Ovary (tissue), 9 donors: ENCODE results near the gene GRM5. TPM values are rescaled to one million over a fixed set of nuclear protein-coding genes. Genes with fewer than 3 reads are reported as not detected.

ENCODE experiments used
- DNase-seq, 5 donors: peaks; one replicate each; pipeline ENCODE4 v3.0.0-alpha.2; 2019 to 2020
- H3K27ac ChIP-seq, 2 donors: fragments of 200-600 bp; one replicate each; pipeline versions ENCODE4 v1.5.1 to v1.8.0; 2019 to 2022
- H3K27me3 ChIP-seq: fragments of 200-600 bp; one replicate; pipeline ENCODE4 v1.8.0; 2022
- H3K36me3 ChIP-seq: fragments of 200-600 bp; sonication (generic); one replicate; pipeline ENCODE4 v1.5.1; 2019
- H3K4me1 ChIP-seq: one replicate; pipeline ENCODE4 v1.8.1; 2013; ENCODE audit warnings: mild to moderate bottlenecking, moderate library complexity; ENCODE audit not compliant: insufficient read depth
- H3K4me3 ChIP-seq: fragments of 200-600 bp; sonication (generic); one replicate; pipeline ENCODE4 v1.5.1; 2017
- H3K9me3 ChIP-seq, 2 donors: fragments of 200-600 bp in 1 of 2; sonication (generic) in 1 of 2; one replicate each; pipeline versions ENCODE4 v1.5.1 to v1.8.1; 2013 to 2019; ENCODE audit warnings: mild to moderate bottlenecking in 1 of 2, moderate library complexity in 1 of 2
- EP300 ChIP-seq: sonication (generic); formaldehyde crosslinking; IDR thresholded peaks from one replicate; pipeline ENCODE4 v1.6.1; 2017; ENCODE audit warnings: antibody characterized with exemption
- POLR2A ChIP-seq: fragments of 450-650 bp; IDR thresholded peaks from one replicate; pipeline ENCODE4 v1.6.1; 2017; ENCODE audit warnings: antibody characterized with exemption, mild to moderate bottlenecking, moderate library complexity
- WGBS, 3 donors: extraction: QIAGEN DNeasy Blood & Tissue Kit in 1 of 3; methylation state at CpG; one replicate each; pipeline versions ENCODE4 v1.1.5 to v1.1.7; 2013 to 2017; 5-methylcytosine and 5-hydroxymethylcytosine counted together
- intact Hi-C, 4 donors: fragments of 100-400 bp; cut with DNase I; formaldehyde crosslinking; loops; one replicate each; pipeline versions ENCODE4 v1.11.0 to v1.15.1; 2022 to 2023
- polyA plus RNA-seq, 2 donors: library from polyadenylated mRNA; stranded (reverse); fragments of 200-250 nt in 1 of 2; fragments of 350-450 nt in 1 of 2; fragmentation: Illumina TruSeq in 1 of 2; extraction: RNeasy Lipid Tissue Mini Kit (QIAGEN cat#74804) in 1 of 2; gene quantifications; one replicate each; pipeline ENCODE4 v1.2.3, GENCODE V29; 2013 to 2014
- total RNA-seq, 7 donors: library from RNA; depleted of rRNA in 2 of 7; stranded (reverse); fragments of >200 nt in 2 of 7; fragmentation: NEBNext Ultra II Directional in 3 of 7; extraction: Animal tissue kit (Norgen Biotek cat#: 25700) in 3 of 7; gene quantifications; one replicate each; pipeline versions ENCODE4 v1.1.0 to v1.2.4, GENCODE V29; 2016 to 2023
- TF ChIP-seq, protein P1 (sequence below), 3 donors: fragments of 450-650 bp in 2 of 3; fragments of 200-600 bp in 1 of 3; IDR thresholded peaks; one replicate each; pipeline versions ENCODE4 v1.5.1 to v1.8.0; 2016 to 2022; ENCODE audit warnings: antibody characterized with exemption in 3 of 3, mild to moderate bottlenecking in 1 of 3
- donor health status: DM: no; HTN: no; CAD: no; lungs with moderate emphysema.
- donor health status: DM: no; HTN: no; CAD: no.
- donor health status: Bipolar disorder and iron deficiency.
- donor health status: DM: yes; HTN: yes; CAD: no.
- donor health status: DM: no; HTN: no; CAD: no.
- donor health status: DM: yes; HTN: yes; CAD: no.

The GRM5 gene
- total and polyA plus RNA-seq, 9 donors: under 0.01 to 0.03 TPM; not detected in 7

DNA sequence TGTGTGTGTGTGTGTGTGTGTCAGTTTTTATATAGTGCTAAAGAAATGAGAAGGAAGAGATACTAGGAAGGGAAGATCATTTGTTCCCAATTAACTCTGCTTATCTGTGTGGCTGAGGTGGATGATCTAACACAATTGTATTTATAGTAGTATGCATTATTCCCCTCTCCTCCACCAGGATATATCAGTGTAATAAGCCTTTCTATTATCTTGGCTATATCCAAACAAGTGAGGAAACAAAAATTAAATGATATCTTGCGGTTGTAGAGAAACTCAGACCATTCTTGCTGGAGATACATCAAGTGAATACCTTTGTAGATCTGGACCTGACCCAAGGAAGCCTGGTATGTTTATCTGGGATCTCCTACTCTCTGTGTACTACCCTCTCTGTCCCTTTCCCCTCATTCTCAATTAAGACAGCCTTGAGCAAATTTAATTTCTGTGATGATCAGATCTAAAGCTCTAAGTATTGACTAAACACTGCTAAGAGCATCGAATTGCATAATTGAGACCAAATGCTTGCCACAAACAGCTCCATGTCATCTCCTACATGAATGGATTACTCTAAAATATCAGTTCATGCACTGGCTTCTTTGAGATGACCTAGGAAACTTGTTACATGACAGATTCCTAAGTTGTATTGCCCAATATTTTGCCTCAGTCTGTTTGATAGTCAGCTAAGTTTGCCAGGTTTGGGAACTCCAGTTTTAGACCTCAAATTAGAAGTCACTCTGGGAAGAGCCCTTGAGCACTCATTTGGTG, 543.0 kb downstream of the GRM5 start:
- H3K36me3 ChIP-seq: no peaks in the 10 kb centered on the region
- H3K4me3 ChIP-seq: no peak overlapping the region
- H3K27ac ChIP-seq: no peak overlapping the region
- no peaks in the 10 kb centered on the region for H3K4me1 ChIP-seq
- H3K9me3 ChIP-seq: no peaks in the 10 kb centered on the region
- no peaks in the 10 kb centered on the region for H3K27me3 ChIP-seq
- no peak for DNase-seq
- intact Hi-C loops: no loop called here
- no peak for TF ChIP-seq POLR2A
- TF ChIP-seq, protein P1, sequence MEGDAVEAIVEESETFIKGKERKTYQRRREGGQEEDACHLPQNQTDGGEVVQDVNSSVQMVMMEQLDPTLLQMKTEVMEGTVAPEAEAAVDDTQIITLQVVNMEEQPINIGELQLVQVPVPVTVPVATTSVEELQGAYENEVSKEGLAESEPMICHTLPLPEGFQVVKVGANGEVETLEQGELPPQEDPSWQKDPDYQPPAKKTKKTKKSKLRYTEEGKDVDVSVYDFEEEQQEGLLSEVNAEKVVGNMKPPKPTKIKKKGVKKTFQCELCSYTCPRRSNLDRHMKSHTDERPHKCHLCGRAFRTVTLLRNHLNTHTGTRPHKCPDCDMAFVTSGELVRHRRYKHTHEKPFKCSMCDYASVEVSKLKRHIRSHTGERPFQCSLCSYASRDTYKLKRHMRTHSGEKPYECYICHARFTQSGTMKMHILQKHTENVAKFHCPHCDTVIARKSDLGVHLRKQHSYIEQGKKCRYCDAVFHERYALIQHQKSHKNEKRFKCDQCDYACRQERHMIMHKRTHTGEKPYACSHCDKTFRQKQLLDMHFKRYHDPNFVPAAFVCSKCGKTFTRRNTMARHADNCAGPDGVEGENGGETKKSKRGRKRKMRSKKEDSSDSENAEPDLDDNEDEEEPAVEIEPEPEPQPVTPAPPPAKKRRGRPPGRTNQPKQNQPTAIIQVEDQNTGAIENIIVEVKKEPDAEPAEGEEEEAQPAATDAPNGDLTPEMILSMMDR (IDR thresholded peaks at IDR 0.05): no peak
- no peak for TF ChIP-seq EP300
- 61 to 81% (median 73%) methylated on average over 2 of the region's 2 CpGs for WGBS, 3 donors

DNA sequence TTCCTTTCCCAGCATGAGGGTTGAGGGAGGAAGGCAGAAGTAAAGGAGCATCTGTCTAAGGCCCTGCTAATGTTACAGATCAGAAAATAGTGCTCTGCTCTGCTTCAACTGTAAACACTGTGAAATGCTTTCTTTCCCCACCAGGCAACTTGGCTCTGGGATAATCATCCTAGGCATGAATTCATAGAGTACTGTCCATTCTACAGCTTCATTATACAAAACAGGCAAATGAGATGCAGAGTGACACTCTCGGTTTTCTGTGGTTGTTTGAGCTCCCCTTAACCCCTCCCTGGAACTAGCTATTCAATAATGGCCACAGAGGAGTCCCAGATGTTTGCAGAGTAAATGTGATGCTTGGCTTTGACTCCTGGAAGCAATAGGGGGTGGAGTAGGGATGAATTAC, 544.0 kb downstream of the GRM5 start:
- TF ChIP-seq, protein P1 (IDR thresholded peaks at IDR 0.05): no peak
- TF ChIP-seq POLR2A: no peak
- no peak for TF ChIP-seq EP300
- H3K27me3 ChIP-seq: no peaks in the 10 kb centered on the region
- no peaks in the 10 kb centered on the region for H3K4me1 ChIP-seq
- no peaks in the 10 kb centered on the region for H3K9me3 ChIP-seq
- intact Hi-C loops: no loop called here
- H3K4me3 ChIP-seq: no peak overlapping the region
- no peak overlapping the region for H3K27ac ChIP-seq
- DNase-seq: no peak
- 14 to 31% (median 24%) methylated on average over 1 of the region's 1 CpG for WGBS, 3 donors
- no peaks in the 10 kb centered on the region for H3K36me3 ChIP-seq

GRCh38 chr11:88521399-88521798, 544.4 kb downstream of the GRM5 start:
- intact Hi-C loops: no loop called here
- no peaks in the 10 kb centered on the region for H3K36me3 ChIP-seq
- no peaks in the 10 kb centered on the region for H3K4me1 ChIP-seq
- H3K27ac ChIP-seq: no peak overlapping the region
- no peaks in the 10 kb centered on the region for H3K9me3 ChIP-seq
- no peak for DNase-seq
- no peak overlapping the region for H3K4me3 ChIP-seq
- no peaks in the 10 kb centered on the region for H3K27me3 ChIP-seq
- no peak for TF ChIP-seq EP300
- TF ChIP-seq, protein P1 (IDR thresholded peaks at IDR 0.05): no peak
- TF ChIP-seq POLR2A: no peak

DNA sequence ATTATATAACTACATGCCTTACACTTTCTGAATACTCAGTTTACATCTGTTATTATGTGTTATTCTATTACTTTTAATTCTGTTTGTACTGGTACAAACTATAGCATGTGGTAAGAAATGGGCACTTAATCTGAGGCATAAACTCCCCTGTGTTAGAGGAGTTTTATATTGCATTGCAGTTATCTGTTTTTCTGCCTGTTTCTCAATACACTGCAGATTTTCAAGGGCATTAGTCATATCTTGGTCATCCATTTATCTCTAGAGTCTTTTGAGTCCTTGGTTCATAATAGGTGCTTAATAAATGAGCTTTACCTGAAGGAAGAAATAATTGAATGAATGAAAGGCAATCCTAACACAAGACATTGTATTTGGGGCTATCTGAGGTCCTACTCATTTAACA, 545.4 kb downstream of the GRM5 start:
- Histone ChIP-seq H3K27ac (no peak overlapping the region), H3K27me3 (no peaks in the 10 kb centered on the region), H3K36me3 (no peaks in the 10 kb centered on the region), H3K9me3 (no peaks in the 10 kb centered on the region), H3K4me3 (no peak overlapping the region), H3K4me1 (no peaks in the 10 kb centered on the region)
- DNase-seq: no peak
- intact Hi-C loops: no loop called here
- TF ChIP-seq, protein P1 (IDR thresholded peaks at IDR 0.05): no peak
- no peak for TF ChIP-seq POLR2A
- no peak for TF ChIP-seq EP300
